Trophoblast cell (in vitro differentiated cells and primary cell): ENCODE results near the gene TRERF1.

Source experiments
- DNase-seq, 2 donors: peaks; one replicate each; pipeline ENCODE4 v3.0.0-alpha.2; 2016
- H2AFZ ChIP-seq: 2 replicates; pipeline ENCODE4 v1.6.1; 2013; ENCODE audit warnings: low read length, moderate library complexity, mild to moderate bottlenecking; ENCODE audit not compliant: insufficient read depth, poor library complexity
- H2AK5ac ChIP-seq: 2 replicates; pipeline ENCODE4 v1.6.1; 2013; ENCODE audit warnings: mild to moderate bottlenecking, low read length
- H2BK120ac ChIP-seq: 2 replicates; pipeline ENCODE4 v1.6.1; 2013; ENCODE audit warnings: low read length, mild to moderate bottlenecking, moderate library complexity; ENCODE audit not compliant: insufficient read depth, poor library complexity
- H2BK12ac ChIP-seq: 2 replicates; pipeline ENCODE4 v1.6.1; 2013; ENCODE audit warnings: mild to moderate bottlenecking, low read length, moderate library complexity
- H2BK5ac ChIP-seq: 2 replicates; pipeline ENCODE4 v1.6.1; 2013; ENCODE audit warnings: low read length, low read depth, moderate library complexity, mild to moderate bottlenecking; ENCODE audit not compliant: poor library complexity
- H3K14ac ChIP-seq: 2 replicates; pipeline ENCODE4 v1.6.1; 2013; ENCODE audit warnings: mild to moderate bottlenecking, low read length
- H3K18ac ChIP-seq: 2 replicates; pipeline ENCODE4 v1.6.1; 2013; ENCODE audit warnings: mild to moderate bottlenecking, low read length
- H3K23ac ChIP-seq: 2 replicates; pipeline ENCODE4 v1.6.1; 2013; ENCODE audit warnings: low read length
- H3K27ac ChIP-seq: 2 replicates; pipeline ENCODE4 v1.5.1; 2013; ENCODE audit warnings: low read depth, mild to moderate bottlenecking, inconsistent platforms, low read length, moderate library complexity
- H3K27me3 ChIP-seq: 2 replicates; pipeline ENCODE4 v1.6.1; 2013; ENCODE audit warnings: inconsistent platforms, mild to moderate bottlenecking, low read length, moderate library complexity; ENCODE audit not compliant: insufficient read depth
- H3K36me3 ChIP-seq, 2 experiments: 1 replicate in 1 of 2; 2 replicates in 1 of 2; pipeline ENCODE4 v1.6.1; 2013; ENCODE audit warnings: low read length in 2 of 2, mild to moderate bottlenecking in 2 of 2, moderate library complexity in 1 of 2; ENCODE audit not compliant: insufficient read depth in 2 of 2, control insufficient read depth in 1 of 2
- H3K4ac ChIP-seq: 2 replicates; pipeline ENCODE4 v1.6.1; 2013; ENCODE audit warnings: low read depth, mild to moderate bottlenecking, low read length, moderate library complexity
- H3K4me1 ChIP-seq, 2 experiments: 1 replicate in 1 of 2; 2 replicates in 1 of 2; pipeline ENCODE4 v1.6.1; 2013; ENCODE audit warnings: low read length in 2 of 2, mild to moderate bottlenecking in 2 of 2, moderate library complexity in 1 of 2; ENCODE audit not compliant: insufficient read depth in 2 of 2, control insufficient read depth in 1 of 2
- H3K4me2 ChIP-seq: 2 replicates; pipeline ENCODE4 v1.6.1; 2013; ENCODE audit warnings: inconsistent platforms, mild to moderate bottlenecking, low read length, moderate library complexity
- H3K4me3 ChIP-seq: 2 replicates; pipeline ENCODE4 v1.5.1; 2013; ENCODE audit warnings: mild to moderate bottlenecking, low read depth, low read length, inconsistent platforms
- H3K79me1 ChIP-seq: one replicate; pipeline ENCODE4 v1.6.1; 2013; ENCODE audit warnings: low read length
- H3K79me2 ChIP-seq: 2 replicates; pipeline ENCODE4 v1.6.1; 2013; ENCODE audit warnings: low read length, mild to moderate bottlenecking; ENCODE audit not compliant: control insufficient read depth, insufficient read depth, poor library complexity
- H3K9ac ChIP-seq: 2 replicates; pipeline ENCODE4 v1.6.1; 2013; ENCODE audit warnings: mild to moderate bottlenecking, low read length
- H3K9me3 ChIP-seq: 2 replicates; pipeline ENCODE4 v1.6.1; 2013; ENCODE audit warnings: low read depth, mild to moderate bottlenecking, control low read depth, inconsistent platforms, low read length; ENCODE audit not compliant: insufficient read depth
- H4K12ac ChIP-seq: 2 replicates; pipeline ENCODE4 v1.6.1; 2013; ENCODE audit warnings: low read depth, mild to moderate bottlenecking, low read length, moderate library complexity
- H4K8ac ChIP-seq: 2 replicates; pipeline ENCODE4 v1.6.1; 2013; ENCODE audit warnings: low read depth, mild to moderate bottlenecking, low read length, moderate library complexity
- H4K91ac ChIP-seq: one replicate; pipeline ENCODE4 v1.6.1; 2013; ENCODE audit warnings: low read depth, mild to moderate bottlenecking, low read length, moderate library complexity
- WGBS: extraction: QIAGEN DNeasy Blood & Tissue Kit; methylation state at CpG from one replicate; pipeline ENCODE4 v1.1.7; 2013; ENCODE audit warnings: missing lambda C conversion rate; ENCODE audit not compliant: insufficient read length, insufficient coverage; ENCODE audit errors: extremely low coverage; 5-methylcytosine and 5-hydroxymethylcytosine counted together

TRERF1 gene

GRCh38 chr6:42271834-42272805 lies 179.6 kb downstream of the TRERF1 start:
- Histone ChIP-seq H2AFZ (no peak overlapping the region), H3K23ac (no peak overlapping the region), H3K4me1 (peaks cover 3 to 10% of the 10 kb centered on the region in 2 experiments), H3K9me3 (no peaks in the 10 kb centered on the region), H3K18ac (no peak overlapping the region), H3K36me3 (peaks cover 3 to 5% of the 10 kb centered on the region in 2 experiments), H3K79me1 (no peaks in the 10 kb centered on the region), H2BK5ac (no peak overlapping the region), H3K4me3 (no peak overlapping the region), H2AK5ac (no peak overlapping the region), H3K27me3 (no peaks in the 10 kb centered on the region), H4K8ac (no peak overlapping the region), H3K27ac (no peak overlapping the region), H3K14ac (no peak overlapping the region), H4K12ac (no peak overlapping the region), H3K79me2 (no peaks in the 10 kb centered on the region), H2BK120ac (no peak overlapping the region), H3K4ac (no peak overlapping the region), H2BK12ac (no peak overlapping the region), H4K91ac (no peak overlapping the region), H3K9ac (no peak overlapping the region), H3K4me2 (no peak overlapping the region)
- no CpG with 5 or more reads among the region's 7 CpGs for WGBS
- no peak for DNase-seq

GRCh38 chr6:42269974-42270510 lies 181.7 kb downstream of the TRERF1 start:
- Histone ChIP-seq H4K8ac (no peak overlapping the region), H3K14ac (no peak overlapping the region), H3K18ac (no peak overlapping the region), H2BK120ac (no peak overlapping the region), H4K91ac (no peak overlapping the region), H3K36me3 (peaks cover 3 to 5% of the 10 kb centered on the region in 2 experiments), H2BK12ac (no peak overlapping the region), H2AK5ac (no peak overlapping the region), H3K9me3 (no peaks in the 10 kb centered on the region), H2AFZ (no peak overlapping the region), H3K79me2 (no peaks in the 10 kb centered on the region), H3K4me1 (no peaks in the 10 kb centered on the region), H3K9ac (no peak overlapping the region), H3K79me1 (no peaks in the 10 kb centered on the region), H4K12ac (no peak overlapping the region), H2BK5ac (no peak overlapping the region), H3K27ac (no peak overlapping the region), H3K27me3 (no peaks in the 10 kb centered on the region), H3K4me2 (no peak overlapping the region), H3K4ac (no peak overlapping the region), H3K23ac (no peak overlapping the region), H3K4me3 (no peak overlapping the region)
- no peak for DNase-seq
- no CpG with 5 or more reads among the region's 4 CpGs for WGBS

DNA sequence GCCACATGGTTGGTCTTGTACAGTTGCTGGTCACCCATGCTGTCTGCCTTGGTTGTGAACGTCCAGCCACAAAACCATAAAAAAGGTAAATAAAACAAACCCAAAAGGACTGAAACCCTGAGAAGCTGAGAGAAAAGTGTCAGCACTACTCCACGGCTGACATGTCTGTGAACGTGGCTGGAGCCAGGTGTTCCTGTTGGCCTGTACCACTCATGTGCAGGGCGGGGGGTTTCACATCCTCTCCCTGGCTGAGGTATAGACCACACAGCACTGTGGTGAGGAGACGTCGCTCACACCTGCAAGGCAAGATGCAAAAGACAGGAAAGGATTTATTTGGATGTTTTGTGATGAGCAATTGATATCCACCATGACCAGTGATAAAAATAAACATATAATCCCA lies 182.2 kb downstream of the TRERF1 start:
- H3K4me2 ChIP-seq, result no peak overlapping the region
- H2AFZ ChIP-seq, result no peak overlapping the region
- H3K18ac ChIP-seq, result no peak overlapping the region
- H3K9me3 ChIP-seq, result no peaks in the 10 kb centered on the region
- H4K12ac ChIP-seq, result no peak overlapping the region
- H2BK5ac ChIP-seq, result no peak overlapping the region
- no peaks in the 10 kb centered on the region for H3K79me1 ChIP-seq
- no peak overlapping the region for H3K27ac ChIP-seq
- H3K4me1 ChIP-seq, result no peaks in the 10 kb centered on the region
- H3K23ac ChIP-seq, result no peak overlapping the region
- H3K9ac ChIP-seq, result no peak overlapping the region
- H2BK120ac ChIP-seq, result no peak overlapping the region
- H4K8ac ChIP-seq, result no peak overlapping the region
- no peak overlapping the region for H4K91ac ChIP-seq
- H3K14ac ChIP-seq, result no peak overlapping the region
- peaks cover 3 to 5% of the 10 kb centered on the region in 2 experiments for H3K36me3 ChIP-seq
- H3K79me2 ChIP-seq, result no peaks in the 10 kb centered on the region
- no peak overlapping the region for H3K4me3 ChIP-seq
- H2BK12ac ChIP-seq, result no peak overlapping the region
- H3K4ac ChIP-seq, result no peak overlapping the region
- no CpG with 5 or more reads among the region's 6 CpGs for WGBS
- H2AK5ac ChIP-seq, result no peak overlapping the region
- DNase-seq, result no peak
- no peaks in the 10 kb centered on the region for H3K27me3 ChIP-seq

DNA sequence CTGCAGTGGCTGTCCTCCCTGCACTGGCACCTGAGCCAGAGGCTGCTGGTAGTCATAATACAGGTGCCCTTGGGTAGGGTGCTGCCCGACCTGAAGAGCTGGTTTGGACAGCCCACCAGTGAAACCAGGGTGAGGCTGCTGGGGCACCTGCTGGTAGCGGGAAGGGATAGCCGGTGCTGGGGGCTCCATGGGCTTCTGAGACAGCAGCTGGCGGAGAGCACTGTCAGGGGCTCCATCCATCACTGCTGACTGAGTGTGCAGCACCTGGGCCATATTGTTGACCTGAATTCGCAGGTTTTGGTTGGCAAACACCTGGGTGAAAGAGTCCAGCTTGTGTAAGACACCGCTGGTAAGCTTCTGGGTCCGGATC lies 182.9 kb downstream of the TRERF1 start:
- no peak for DNase-seq
- H3K18ac ChIP-seq, result no peak overlapping the region
- no peak overlapping the region for H2BK5ac ChIP-seq
- H3K4me1 ChIP-seq, result no peaks in the 10 kb centered on the region
- no peak overlapping the region for H3K27ac ChIP-seq
- H3K36me3 ChIP-seq, result peaks cover 3 to 5% of the 10 kb centered on the region in 2 experiments
- no CpG with 5 or more reads among the region's 7 CpGs for WGBS
- H3K4me3 ChIP-seq, result no peak overlapping the region
- H3K79me1 ChIP-seq, result no peaks in the 10 kb centered on the region
- no peak overlapping the region for H3K14ac ChIP-seq
- no peaks in the 10 kb centered on the region for H3K79me2 ChIP-seq
- H3K9ac ChIP-seq, result no peak overlapping the region
- H3K27me3 ChIP-seq, result no peaks in the 10 kb centered on the region
- H4K12ac ChIP-seq, result no peak overlapping the region
- H3K23ac ChIP-seq, result no peak overlapping the region
- H3K9me3 ChIP-seq, result no peaks in the 10 kb centered on the region
- no peak overlapping the region for H3K4ac ChIP-seq
- no peak overlapping the region for H2BK12ac ChIP-seq
- H3K4me2 ChIP-seq, result no peak overlapping the region
- H2BK120ac ChIP-seq, result no peak overlapping the region
- no peak overlapping the region for H4K8ac ChIP-seq
- H4K91ac ChIP-seq, result no peak overlapping the region
- H2AFZ ChIP-seq, result no peak overlapping the region
- H2AK5ac ChIP-seq, result no peak overlapping the region
